SK-N-SH treated with all-trans-retinoic acid at 6 μM for 48 hours (cell line): ENCODE results near the gene AFAP1.

Source experiments
- ATAC-seq: fragments of 200-7000 bp; cut with Tn5 transposase; 3 replicates; pipeline ENCODE4 v1.9.1; 2020; ENCODE audit warnings: mild to moderate bottlenecking, moderate library complexity
- ARNTL ChIP-seq: fragments of 450-650 bp; formaldehyde crosslinking; IDR thresholded peaks from 2 replicates; pipeline ENCODE4 v1.5.0; 2020; ENCODE audit warnings: low read depth, mild to moderate bottlenecking, moderate library complexity, borderline replicate concordance
- BACH2 ChIP-seq: fragments of 250-450 bp; sonication (Bioruptor Pico); IDR thresholded peaks from 2 replicates; pipeline ENCODE4 v1.9.0; 2021; ENCODE audit warnings: mild to moderate bottlenecking, borderline replicate concordance
- CREB5 ChIP-seq: fragments of 250-450 bp; sonication (Bioruptor Pico); IDR thresholded peaks from 2 replicates; pipeline ENCODE4 v1.5.1; 2020; ENCODE audit warnings: low read depth, mild to moderate bottlenecking, moderate library complexity
- CSRNP3 ChIP-seq: fragments of 250-450 bp; sonication (Bioruptor Pico); IDR thresholded peaks from 2 replicates; pipeline ENCODE4 v1.5.1; 2021; ENCODE audit warnings: mild to moderate bottlenecking, moderate library complexity
- GLIS3 ChIP-seq: fragments of 250-450 bp; sonication (Bioruptor Pico); IDR thresholded peaks from 2 replicates; pipeline ENCODE4 v1.5.0; 2020; ENCODE audit warnings: mild to moderate bottlenecking, moderate library complexity
- ISL1 ChIP-seq: fragments of 250-450 bp; sonication (Bioruptor Pico); IDR thresholded peaks from 2 replicates; pipeline ENCODE4 v2.1.2; 2022; ENCODE audit warnings: mild to moderate bottlenecking, moderate library complexity
- OSR1 ChIP-seq: fragments of 250-450 bp; sonication (Bioruptor Pico); IDR thresholded peaks from 2 replicates; pipeline ENCODE4 v1.8.0; 2022; ENCODE audit warnings: moderate library complexity, mild to moderate bottlenecking, inconsistent platforms
- PATZ1 ChIP-seq: fragments of 250-450 bp; sonication (Bioruptor Pico); IDR thresholded peaks from 2 replicates; pipeline ENCODE4 v1.8.0; 2020; ENCODE audit warnings: mild to moderate bottlenecking, moderate library complexity, borderline replicate concordance
- RARB ChIP-seq: fragments of 250-450 bp; sonication (Bioruptor Pico); IDR thresholded peaks from 2 replicates; pipeline ENCODE4 v1.8.0; 2021; ENCODE audit warnings: mild to moderate bottlenecking, moderate library complexity
- SNAI2 ChIP-seq: fragments of 250-450 bp; sonication (Bioruptor Pico); IDR thresholded peaks from 2 replicates; pipeline ENCODE4 v1.5.0; 2020; ENCODE audit warnings: mild to moderate bottlenecking, moderate library complexity
- TCF4 ChIP-seq: fragments of 250-450 bp; sonication (Bioruptor Pico); IDR thresholded peaks from 2 replicates; pipeline ENCODE4 v1.8.0; 2021; ENCODE audit warnings: mild to moderate bottlenecking, moderate library complexity, borderline replicate concordance
- TOX ChIP-seq: fragments of 250-450 bp; sonication (Bioruptor Pico); IDR thresholded peaks from 2 replicates; pipeline ENCODE4 v1.8.0; 2021; ENCODE audit warnings: mild to moderate bottlenecking, moderate library complexity, borderline replicate concordance
- ZC3H10 ChIP-seq: fragments of 250-450 bp; sonication (Bioruptor Pico); IDR thresholded peaks from 2 replicates; pipeline ENCODE4 v1.5.1; 2021; ENCODE audit warnings: mild to moderate bottlenecking, moderate library complexity
- ZFP3 ChIP-seq: fragments of 250-450 bp; sonication (Bioruptor Pico); IDR thresholded peaks from 2 replicates; pipeline ENCODE4 v1.5.0; 2020; ENCODE audit warnings: mild to moderate bottlenecking, moderate library complexity
- ZFP30 ChIP-seq: fragments of 450-650 bp; formaldehyde crosslinking; IDR thresholded peaks from 2 replicates; pipeline ENCODE4 v1.5.0; 2022; ENCODE audit warnings: mild to moderate bottlenecking, moderate library complexity
- ZNF565 ChIP-seq: fragments of 450-650 bp; formaldehyde crosslinking; conservative IDR thresholded peaks from 2 replicates; pipeline ENCODE4 v1.5.0; 2020; ENCODE audit warnings: low read depth, mild to moderate bottlenecking, moderate library complexity
- ZNF70 ChIP-seq: fragments of 450-650 bp; formaldehyde crosslinking; IDR thresholded peaks from 2 replicates; pipeline ENCODE4 v1.5.0; 2020; ENCODE audit warnings: mild to moderate bottlenecking, moderate library complexity
- ZNF8 ChIP-seq: fragments of 450-650 bp; formaldehyde crosslinking; IDR thresholded peaks from 2 replicates; pipeline ENCODE4 v1.5.0; 2020; ENCODE audit warnings: mild to moderate bottlenecking, moderate library complexity

AFAP1 gene

DNA sequence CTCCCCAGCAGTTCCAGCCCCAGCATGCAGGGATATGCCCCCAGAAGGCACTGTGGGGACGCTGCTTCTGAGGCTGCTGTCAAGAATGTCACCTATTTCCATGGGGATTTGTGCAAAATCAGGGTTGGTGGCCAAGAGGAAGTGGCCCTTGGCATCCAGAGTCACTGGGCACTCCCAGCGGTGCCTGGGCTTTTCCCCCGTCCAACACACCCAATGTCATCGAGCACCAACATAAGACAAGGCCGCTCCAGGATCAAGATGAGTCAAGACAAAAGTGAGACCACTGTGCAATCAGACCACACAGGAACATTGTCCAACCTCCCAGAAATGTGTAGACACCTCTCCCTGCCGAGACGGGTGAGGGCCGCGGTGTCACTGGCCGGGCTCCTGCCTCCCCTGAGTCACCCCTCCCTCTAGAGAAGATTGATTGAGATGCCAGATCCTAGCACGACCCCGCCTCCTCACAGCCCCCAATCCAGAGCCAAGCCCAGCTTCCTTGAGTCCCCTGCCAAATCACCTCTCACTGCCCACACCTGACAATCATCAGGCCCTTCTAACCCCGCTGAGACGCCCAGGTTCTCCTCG lies 194.3 kb downstream of the AFAP1 start:
- TF ChIP-seq ZC3H10 (CRISPR knock-in tag), result no peak
- TF ChIP-seq OSR1 (CRISPR knock-in tag), result no peak
- no peak for TF ChIP-seq RARB (CRISPR knock-in tag)
- TF ChIP-seq PATZ1 (CRISPR knock-in tag), result no peak
- TF ChIP-seq CSRNP3 (CRISPR knock-in tag), result no peak
- no peak for ATAC-seq

GRCh38 chr4:7744142-7744804 lies 195.4 kb downstream of the AFAP1 start:
- ATAC-seq, result no peak
- TF ChIP-seq RARB (CRISPR knock-in tag) (no peak), ARNTL (CRISPR knock-in tag) (no peak), TCF4 (CRISPR knock-in tag) (no peak), ZFP3 (no peak), GLIS3 (CRISPR knock-in tag) (no peak), ZNF70 (CRISPR knock-in tag) (no peak), OSR1 (CRISPR knock-in tag) (no peak), ZNF565 (CRISPR knock-in tag) (no peak)
- TF ChIP-seq, all 23 proteins: peak for 0

DNA sequence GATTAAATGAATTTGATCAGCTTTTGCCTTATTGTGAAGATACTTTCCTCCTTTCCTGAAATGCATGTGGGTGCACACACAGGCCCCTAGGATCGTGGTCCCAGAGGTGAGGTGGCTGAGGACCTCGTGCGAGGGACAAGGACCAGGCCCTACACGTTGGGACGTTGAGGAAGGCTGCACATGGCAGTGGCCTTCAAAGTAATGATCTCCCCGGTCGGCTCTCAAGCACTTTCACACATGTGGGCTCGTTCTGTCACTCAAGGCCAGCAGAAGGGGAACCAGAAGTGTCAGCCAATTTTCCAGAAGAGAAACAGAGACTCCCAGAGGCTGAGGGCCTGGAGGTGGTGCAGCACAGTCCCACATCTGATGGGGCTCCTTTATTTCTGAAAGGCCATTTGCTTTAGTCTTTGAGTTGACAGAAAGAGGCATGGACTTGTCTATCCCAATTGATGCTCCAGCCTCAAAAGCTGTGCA lies 196.8 kb downstream of the AFAP1 start:
- TF ChIP-seq OSR1 (CRISPR knock-in tag), result no peak
- TF ChIP-seq GLIS3 (CRISPR knock-in tag), result no peak
- TF ChIP-seq ZNF8 (CRISPR knock-in tag), result no peak
- no peak for TF ChIP-seq SNAI2 (CRISPR knock-in tag)
- no peak for TF ChIP-seq ISL1 (CRISPR knock-in tag)
- no peak for TF ChIP-seq ARNTL (CRISPR knock-in tag)
- TF ChIP-seq CSRNP3 (CRISPR knock-in tag), result no peak
- no peak for TF ChIP-seq CREB5 (CRISPR knock-in tag)
- TF ChIP-seq RARB (CRISPR knock-in tag), result no peak
- TF ChIP-seq ZFP30, result no peak
- no peak for TF ChIP-seq ZFP3
- no peak for TF ChIP-seq ZNF565 (CRISPR knock-in tag)
- no peak for ATAC-seq

- TF ChIP-seq TCF4 (CRISPR knock-in tag), result no peak
- no peak for TF ChIP-seq ZFP30
- no peak for TF ChIP-seq TOX (CRISPR knock-in tag)
- TF ChIP-seq BACH2 (CRISPR knock-in tag), result no peak
- no peak for TF ChIP-seq PATZ1 (CRISPR knock-in tag)
- ATAC-seq, result no peak
These were observed 197.5 kb downstream of the AFAP1 start for GRCh38 chr4:7741946-7742806.
